ENCODE results near the gene BCKDHA.
"Not testable (repeated sequence)": the region's sequence is repeated elsewhere in the genome, so short reads cannot be mapped to it uniquely, and the experiment has no call there.

The BCKDHA gene

DNA sequence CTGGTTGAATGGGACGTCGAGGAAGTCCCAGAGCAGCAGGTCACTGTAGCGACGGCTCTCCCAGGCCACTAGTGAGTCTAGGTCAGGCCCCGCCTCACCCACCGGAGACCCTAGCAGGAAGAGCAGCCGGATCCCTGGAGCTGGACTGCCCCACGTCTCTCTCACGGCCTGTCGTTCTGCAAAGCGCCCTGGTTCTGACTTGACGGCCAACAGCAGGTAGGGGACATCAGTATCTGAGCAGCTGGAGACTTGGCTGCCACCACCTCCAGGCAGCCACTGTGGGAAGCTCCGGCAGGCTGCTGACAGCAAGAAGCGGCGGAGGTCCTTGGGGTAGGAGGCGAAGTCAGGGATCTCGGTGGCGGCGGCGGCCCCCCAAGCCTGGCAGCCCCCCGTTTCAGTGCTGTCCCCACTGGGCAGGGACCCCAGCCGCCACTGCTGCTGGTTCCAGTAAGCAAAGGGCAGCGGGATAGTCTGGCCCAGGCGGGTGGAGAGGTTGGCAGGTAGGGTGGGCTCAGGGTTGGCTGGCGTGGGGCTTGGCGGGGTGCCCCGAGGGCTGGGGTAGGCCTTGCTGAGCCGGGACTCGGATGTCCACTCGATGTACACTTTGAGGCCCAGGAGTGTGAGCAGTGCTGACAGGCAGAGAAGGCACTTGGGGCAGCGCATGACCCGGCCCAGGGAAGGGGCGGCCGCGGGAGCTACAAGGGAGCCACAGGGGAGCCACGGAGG lies 28.7 kb downstream of the BCKDHA start:
- DNase-seq (ENCODE audit: low read depth in 2 of 2) = no peak

GRCh38 chr19:41426952-41427646 lies 29.5 kb downstream of the BCKDHA start, which contains the start of gene B3GNT8:
Gene B3GNT8 (minus strand): TSS chr19:41427374. CDS start chr19:41426778, 596 bp downstream.
- peak in 1 of 2 donors; percentile 37 for DNase-seq (ENCODE audit: low read depth in 2 of 2)

DNA sequence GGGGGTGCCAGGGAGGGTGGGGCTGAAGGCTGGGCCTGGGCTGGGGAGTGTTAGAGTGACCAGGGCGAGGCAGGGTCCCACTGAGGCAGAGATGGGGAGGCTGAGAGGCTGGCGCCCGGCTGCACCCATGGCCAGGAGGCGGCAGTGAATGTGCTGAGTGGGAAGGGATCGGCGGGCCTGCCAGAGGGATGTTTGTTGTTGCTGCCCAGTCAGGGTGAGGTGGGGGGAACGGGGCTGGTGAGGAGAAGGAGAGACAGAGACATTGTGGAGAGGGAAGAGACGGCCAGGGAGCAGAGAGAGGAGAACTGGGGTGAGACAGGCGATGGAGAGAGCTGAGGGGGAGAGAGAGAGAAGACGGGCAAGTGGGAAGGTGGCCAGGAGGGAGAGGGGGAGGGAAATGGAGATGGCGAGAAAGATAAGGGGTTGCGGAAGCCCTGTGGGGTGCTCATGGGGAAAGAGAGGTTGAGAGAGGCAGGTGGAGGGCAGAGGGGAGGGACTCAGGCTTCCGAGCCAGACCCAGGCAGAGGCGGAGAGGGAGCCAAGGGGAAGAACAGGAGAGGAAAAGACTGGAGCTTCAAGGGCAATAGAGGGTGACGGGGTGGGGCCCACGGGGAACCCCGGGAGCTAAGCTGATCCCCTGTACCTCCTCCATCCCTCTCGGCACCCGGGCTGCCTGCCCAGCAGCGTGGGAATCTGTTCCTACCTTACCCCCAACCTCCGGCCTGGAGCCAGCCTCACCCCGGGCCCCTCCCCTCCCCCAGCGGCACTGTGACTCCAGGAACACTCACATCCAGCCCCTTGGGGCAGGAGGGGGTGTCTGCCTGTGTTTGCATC lies 30.2 kb downstream of the BCKDHA start:
- DNase-seq (ENCODE audit: low read depth in 2 of 2) = no peak

GRCh38 chr19:41428481-41428859 lies 30.9 kb downstream of the BCKDHA start:
- DNase-seq (ENCODE audit: low read depth in 2 of 2) = no peak

DNA sequence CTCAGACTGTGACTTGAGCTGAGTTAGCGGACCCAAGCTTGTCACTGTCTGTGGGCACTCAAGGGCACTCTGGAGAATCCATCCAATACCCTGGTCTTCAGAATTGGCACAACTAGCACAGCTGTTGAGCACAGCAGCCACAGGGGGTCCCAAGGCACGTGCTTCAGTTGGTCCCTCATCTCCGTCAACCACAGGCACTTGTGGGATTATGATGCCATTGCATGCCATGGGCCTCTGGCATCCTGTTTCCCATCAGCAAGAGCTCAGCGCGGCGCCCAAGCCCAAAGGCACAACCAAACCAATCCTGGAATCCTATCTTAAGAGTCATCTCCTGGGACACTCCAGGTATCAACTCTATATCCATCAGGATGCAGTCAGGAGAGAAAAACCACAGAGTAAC lies 33.3 kb downstream of the BCKDHA start:
- no peak for DNase-seq (ENCODE audit: low read depth in 2 of 2)

- DNase-seq (ENCODE audit: low read depth in 2 of 2) = no peak
Observed at GRCh38 chr19:41431426-41432386, 34.1 kb downstream of the BCKDHA start.

- no peak for DNase-seq (ENCODE audit: low read depth in 2 of 2)
Observed at GRCh38 chr19:41433171-41433570, 35.6 kb downstream of the BCKDHA start.

DNA sequence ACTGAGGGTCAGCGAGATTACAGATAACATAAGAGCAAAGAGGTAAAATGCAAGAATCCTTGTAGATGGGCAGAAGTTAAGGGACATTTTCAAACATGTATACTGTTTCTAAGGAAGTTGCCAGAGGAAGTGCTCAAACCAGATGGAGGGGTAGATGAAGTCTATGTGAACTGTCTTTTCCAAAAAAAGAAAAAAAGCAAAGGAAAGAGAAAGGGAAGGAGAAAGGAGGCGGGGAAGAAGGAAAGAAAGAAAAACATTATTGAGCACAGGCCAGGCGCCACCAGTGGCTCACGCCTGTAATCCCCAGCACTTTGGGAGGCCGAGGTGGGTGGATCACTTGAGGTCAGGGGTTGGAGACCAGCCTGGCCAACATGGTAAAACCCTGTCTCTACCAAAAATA lies 36.8 kb downstream of the BCKDHA start:
- no peak for DNase-seq (ENCODE audit: low read depth in 2 of 2)

DNA sequence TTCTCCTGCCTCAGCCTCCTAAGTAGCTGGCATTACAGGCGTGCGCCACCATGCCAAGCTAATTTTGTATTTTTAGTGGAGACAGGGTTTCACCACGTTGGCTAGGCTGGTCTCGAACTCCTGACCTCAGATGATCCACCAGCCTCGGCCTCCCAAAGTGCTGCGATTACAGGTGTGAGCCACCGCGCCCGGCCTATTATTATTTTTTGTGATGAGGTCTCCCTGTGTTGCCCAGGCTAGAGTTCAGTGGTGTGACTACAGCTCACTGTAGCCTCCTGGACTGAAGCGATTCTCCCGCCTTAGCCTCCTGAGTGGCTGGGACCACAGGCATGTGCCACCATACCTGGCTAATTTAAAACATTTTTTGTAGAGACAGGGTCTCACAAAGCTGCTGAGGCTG lies 37.8 kb downstream of the BCKDHA start:
- not testable (repeated sequence) for DNase-seq (ENCODE audit: low read depth in 2 of 2)

- DNase-seq (ENCODE audit: low read depth in 2 of 2) = no peak
Observed at GRCh38 chr19:41435936-41436673, 38.5 kb downstream of the BCKDHA start.

DNA sequence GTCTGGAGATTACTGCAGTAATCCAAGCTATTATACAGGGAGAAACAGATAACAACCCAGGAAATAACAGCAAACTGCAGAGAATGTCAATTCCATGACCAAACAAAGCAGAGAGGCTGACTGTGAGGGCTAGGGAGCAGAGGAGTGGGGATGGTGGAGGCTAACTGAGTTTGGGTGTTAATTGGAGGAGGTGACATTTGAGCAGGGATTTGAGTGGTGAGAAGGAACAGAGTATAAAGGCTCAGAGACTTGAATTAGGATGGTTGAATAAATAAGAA lies 39.0 kb downstream of the BCKDHA start:
- no peak for DNase-seq (ENCODE audit: low read depth in 2 of 2)

GRCh38 chr19:41437944-41438574 lies 40.4 kb downstream of the BCKDHA start:
- DNase-seq (ENCODE audit: low read depth in 2 of 2) = no peak

DNA sequence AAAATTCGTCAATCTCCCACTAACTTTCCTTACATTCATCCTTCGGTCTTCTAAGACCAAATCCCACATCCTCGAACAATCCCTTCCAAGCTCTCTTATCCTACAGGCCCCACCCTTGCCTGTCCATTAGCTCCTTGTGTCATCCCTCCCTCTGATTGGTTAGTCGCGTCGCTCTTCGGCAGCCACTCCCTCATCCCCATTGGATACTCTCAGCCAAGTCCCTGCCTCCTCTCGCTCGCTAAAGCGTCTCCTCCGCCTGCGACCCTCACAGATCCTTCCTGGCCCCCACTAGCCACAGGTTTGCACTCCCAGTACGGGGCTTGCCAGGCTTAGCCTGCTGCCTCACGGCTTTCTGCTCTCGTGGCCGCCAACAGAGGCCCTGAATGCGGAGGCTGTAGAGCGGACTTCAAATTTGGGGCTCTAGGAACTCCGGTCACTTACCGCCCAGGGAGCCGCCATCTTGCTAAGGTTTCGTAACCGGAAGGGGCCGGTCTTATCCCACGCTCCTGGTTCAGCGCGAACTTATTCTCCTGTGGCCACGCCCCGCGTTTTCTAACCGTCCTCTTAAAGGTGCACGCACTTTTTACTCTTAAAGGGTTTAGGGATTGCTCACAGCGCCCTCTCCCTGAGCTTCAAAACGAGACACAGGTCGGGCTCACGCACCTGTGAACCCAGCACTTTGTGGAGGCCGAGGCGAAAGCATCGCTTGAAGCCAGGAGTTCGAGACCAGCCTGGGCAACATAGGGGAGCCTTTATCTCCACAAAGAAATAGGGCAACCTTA lies 42.0 kb downstream of the BCKDHA start, which contains the start of gene DMAC2:
Gene DMAC2, minus strand, starts transcription at position 472 of the 782 bp plus-strand sequence. Its CDS starts 13 bp downstream, at position 459.
- peak; percentile 95 to 96 for DNase-seq (ENCODE audit: low read depth in 2 of 2)

DNA sequence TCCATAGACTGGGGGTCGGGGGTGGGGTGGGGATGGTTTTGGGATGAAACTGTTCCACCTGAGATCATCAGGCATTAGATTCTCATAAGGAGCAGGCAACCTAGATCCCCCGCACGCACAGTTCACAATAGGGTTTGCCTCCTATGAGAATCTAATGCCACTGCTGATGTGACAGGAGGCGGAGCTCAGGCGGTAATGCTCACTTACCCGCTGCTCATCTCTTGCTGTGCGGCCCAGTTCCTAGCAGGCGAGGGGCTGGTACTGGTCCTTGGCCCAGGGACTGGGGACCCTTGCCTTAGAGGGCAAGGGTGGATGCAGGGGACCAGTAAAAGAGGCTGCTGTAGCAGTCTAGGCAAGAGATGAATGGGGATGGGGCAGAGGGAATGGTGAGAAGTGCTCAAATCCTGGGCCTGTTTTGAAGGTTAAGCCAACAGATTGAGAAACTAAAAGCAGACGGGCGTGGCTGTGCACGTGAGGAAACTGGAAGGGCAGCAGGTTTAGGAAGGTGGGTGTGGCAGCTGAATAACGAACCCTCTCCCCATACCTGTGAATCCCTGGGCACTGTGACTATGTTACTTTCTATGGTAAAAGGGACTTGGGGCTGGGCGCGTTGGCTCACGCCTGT lies 43.8 kb downstream of the BCKDHA start:
- DNase-seq (ENCODE audit: low read depth in 2 of 2) = no peak

DNA sequence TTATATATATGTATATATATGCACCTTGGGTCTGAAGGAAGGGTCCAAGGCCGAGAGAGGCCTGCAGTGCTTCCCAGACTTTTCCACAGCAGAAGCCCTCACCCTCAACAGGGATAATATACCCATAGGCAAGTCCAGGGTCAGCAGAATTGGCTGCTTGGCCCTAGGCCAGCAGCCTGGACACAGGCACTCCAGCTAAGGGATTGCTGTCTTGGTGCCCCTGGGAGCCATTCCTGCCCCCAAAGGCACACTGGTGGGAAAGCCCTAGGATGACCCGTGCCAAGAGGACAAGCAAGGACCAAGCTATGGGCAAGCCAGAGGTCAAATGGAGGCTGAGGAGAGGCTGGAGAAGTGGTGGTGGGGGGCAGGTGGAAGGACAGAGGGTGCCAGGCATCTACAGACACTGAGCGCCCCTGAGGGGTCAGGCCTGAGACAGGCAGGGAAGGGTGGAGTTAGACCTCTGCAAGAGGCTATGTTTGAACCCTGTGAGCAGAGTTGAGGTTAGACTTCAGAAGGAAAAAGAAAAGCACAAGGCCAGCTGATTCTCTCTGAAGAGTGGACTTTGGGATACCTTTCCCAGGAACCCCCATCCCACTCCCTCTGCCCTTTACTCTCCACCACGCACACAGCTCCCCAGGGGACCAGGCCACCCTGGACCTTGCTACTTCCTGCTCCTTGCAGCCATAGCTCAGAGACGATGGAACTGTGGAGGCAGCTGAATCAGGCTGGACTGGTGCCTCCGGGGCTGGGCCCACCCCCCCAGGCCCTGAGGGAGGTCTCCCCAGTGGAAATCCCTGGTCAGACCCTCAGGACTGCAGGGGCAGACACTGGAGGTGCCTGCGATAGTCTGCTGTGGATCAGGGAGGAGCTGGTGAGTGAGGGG lies 45.1 kb downstream of the BCKDHA start, which contains the start of gene ERICH4:
Gene ERICH4, plus strand, starts transcription at position 684 of the 883 bp plus-strand sequence. Its CDS starts 14 bp downstream, at position 698.
- DNase-seq (ENCODE audit: low read depth in 2 of 2) = no peak

- no peak for DNase-seq (ENCODE audit: low read depth in 2 of 2)
Observed at GRCh38 chr19:41443813-41444455, 46.3 kb downstream of the BCKDHA start.

DNA sequence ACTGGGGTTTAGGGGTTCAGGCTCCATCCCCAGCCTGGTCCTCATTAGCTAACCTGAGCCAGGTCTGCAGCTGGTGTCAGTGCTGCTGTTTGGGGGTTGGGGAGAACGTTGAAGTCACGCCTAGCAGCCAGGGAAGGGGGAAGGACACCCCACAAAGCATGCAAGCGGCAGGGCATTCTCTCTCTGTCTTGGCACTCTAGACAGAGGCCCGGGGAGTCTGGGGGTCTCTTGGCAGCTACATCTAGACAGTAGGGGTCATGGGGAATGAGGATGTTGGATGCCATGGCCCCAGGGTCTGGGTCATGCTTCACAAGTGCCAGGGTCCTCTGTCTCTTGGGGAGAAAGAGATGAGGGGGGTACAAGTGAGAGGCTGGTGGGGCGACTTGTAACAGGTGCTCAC lies 48.0 kb downstream of the BCKDHA start:
- no peak for DNase-seq (ENCODE audit: low read depth in 2 of 2)
